Progenitor cell of endocrine pancreas (in vitro differentiated cells): ENCODE measurements around the gene NLN. TPM values are rescaled to one million over a fixed set of nuclear protein-coding genes. Genes with fewer than 3 reads are reported as not detected.

Experiments
- DNase-seq: peaks from one replicate; pipeline ENCODE4 v3.0.0; 2021; ENCODE audit warnings: low spot score; ENCODE audit not compliant: unreplicated experiment
- H3K27ac Mint-ChIP-seq: 2 replicates; pipeline ENCODE4 v1.8.0; 2021; ENCODE audit warnings: mild to moderate bottlenecking, moderate library complexity, mixed read lengths
- H3K27me3 Mint-ChIP-seq: 2 replicates; pipeline ENCODE4 v1.8.0; 2021; ENCODE audit warnings: mixed read lengths
- H3K36me3 Mint-ChIP-seq: 2 replicates; pipeline ENCODE4 v1.8.0; 2022; ENCODE audit warnings: mixed read lengths; ENCODE audit not compliant: insufficient read depth
- H3K4me1 Mint-ChIP-seq: 2 replicates; pipeline ENCODE4 v1.8.0; 2021; ENCODE audit warnings: low read depth, mixed read lengths
- H3K4me3 Mint-ChIP-seq: 2 replicates; pipeline ENCODE4 v1.8.0; 2021; ENCODE audit warnings: low read depth, mild to moderate bottlenecking, moderate library complexity, mixed read lengths
- H3K9me3 Mint-ChIP-seq: 2 replicates; pipeline ENCODE4 v1.8.0; 2021; ENCODE audit warnings: low read depth, mixed read lengths
- total RNA-seq: library from RNA; stranded (reverse); gene quantifications from 2 replicates; pipeline ENCODE4 v1.2.1, GENCODE V29; 2021
- TF ChIP-seq, protein P1 (sequence below): fragments of 200-600 bp; sonication (generic); IDR thresholded peaks from one replicate; pipeline ENCODE4 v1.5.0; 2021; ENCODE audit warnings: antibody characterized with exemption, mild to moderate bottlenecking; ENCODE audit not compliant: unreplicated experiment

NLN gene
- total RNA-seq, 1 donor from 2014 or later = 65.1 TPM

DNA sequence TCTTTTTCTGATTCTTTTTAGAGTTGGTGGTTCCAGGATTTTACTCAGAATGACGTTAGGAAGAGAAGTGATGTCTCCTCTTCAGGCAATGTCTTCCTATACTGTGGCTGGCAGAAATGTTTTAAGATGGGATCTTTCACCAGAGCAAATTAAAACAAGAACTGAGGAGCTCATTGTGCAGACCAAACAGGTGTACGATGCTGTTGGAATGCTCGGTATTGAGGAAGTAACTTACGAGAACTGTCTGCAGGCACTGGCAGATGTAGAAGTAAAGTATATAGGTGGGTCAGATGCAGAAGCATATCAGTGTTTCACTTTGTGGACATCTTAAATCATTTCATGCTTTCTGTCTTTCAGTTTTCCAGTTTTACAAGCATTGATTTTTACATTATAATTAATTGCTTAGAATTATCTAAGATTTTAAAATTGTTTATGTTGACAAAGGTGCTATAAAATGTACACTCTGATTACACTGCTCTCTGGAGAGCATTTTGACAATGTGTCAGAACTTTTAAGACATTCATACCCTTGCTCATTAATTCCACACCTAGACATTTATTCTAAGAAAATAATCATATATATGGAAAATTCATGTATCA, 36.6 kb downstream of the NLN start:
- H3K9me3 Mint-ChIP-seq = no peaks in the 10 kb centered on the region
- H3K27me3 Mint-ChIP-seq = no peaks in the 10 kb centered on the region
- H3K4me1 Mint-ChIP-seq = no peaks in the 10 kb centered on the region
- TF ChIP-seq, protein P1, sequence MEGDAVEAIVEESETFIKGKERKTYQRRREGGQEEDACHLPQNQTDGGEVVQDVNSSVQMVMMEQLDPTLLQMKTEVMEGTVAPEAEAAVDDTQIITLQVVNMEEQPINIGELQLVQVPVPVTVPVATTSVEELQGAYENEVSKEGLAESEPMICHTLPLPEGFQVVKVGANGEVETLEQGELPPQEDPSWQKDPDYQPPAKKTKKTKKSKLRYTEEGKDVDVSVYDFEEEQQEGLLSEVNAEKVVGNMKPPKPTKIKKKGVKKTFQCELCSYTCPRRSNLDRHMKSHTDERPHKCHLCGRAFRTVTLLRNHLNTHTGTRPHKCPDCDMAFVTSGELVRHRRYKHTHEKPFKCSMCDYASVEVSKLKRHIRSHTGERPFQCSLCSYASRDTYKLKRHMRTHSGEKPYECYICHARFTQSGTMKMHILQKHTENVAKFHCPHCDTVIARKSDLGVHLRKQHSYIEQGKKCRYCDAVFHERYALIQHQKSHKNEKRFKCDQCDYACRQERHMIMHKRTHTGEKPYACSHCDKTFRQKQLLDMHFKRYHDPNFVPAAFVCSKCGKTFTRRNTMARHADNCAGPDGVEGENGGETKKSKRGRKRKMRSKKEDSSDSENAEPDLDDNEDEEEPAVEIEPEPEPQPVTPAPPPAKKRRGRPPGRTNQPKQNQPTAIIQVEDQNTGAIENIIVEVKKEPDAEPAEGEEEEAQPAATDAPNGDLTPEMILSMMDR = no peak
- DNase-seq = no peak
- no peak overlapping the region for H3K4me3 Mint-ChIP-seq
- H3K27ac Mint-ChIP-seq = no peak overlapping the region
- H3K36me3 Mint-ChIP-seq = peaks cover 8% of the 10 kb centered on the region

DNA sequence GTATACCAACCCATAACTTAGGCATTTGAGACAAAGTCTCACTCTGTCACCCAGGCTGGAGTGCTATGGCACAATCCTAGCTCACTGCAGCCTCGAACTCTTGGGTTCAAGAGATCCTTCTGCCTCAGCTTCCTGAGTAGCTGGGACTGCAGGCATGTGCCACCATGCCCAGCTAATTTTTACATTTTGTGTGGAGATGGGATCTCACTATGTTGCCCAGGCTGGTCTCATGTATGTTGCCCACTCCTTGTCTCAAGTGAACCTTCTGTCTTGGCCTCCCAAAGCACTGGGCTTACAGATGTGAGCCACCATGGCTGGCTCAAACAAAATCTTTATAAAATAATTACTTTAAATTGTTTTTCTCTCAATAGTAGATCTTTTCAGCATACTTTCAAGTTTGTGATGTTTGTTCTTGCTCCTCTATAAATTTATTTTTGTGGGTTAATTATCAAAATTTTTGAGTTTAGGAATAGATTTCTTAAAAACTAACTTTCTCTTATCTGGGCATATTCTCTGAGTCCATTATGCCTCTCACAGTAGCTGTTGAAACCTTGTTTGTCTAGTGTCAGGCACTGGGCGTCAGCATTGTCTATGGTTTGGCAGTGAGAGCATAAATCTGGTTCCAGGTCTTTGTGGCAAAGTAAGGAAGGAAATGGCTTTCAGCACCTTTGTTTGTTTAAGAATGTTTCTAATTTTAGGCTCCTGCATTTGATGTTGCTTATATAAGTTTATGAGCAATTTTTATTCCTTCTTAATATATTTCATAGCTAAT, 38.7 kb downstream of the NLN start:
- Mint-ChIP-seq H3K36me3 (peaks cover 12% of the 10 kb centered on the region), H3K9me3 (no peaks in the 10 kb centered on the region), H3K27ac (no peak overlapping the region), H3K4me1 (no peaks in the 10 kb centered on the region), H3K27me3 (no peaks in the 10 kb centered on the region), H3K4me3 (no peak overlapping the region)
- TF ChIP-seq, protein P1 = no peak
- no peak for DNase-seq

DNA sequence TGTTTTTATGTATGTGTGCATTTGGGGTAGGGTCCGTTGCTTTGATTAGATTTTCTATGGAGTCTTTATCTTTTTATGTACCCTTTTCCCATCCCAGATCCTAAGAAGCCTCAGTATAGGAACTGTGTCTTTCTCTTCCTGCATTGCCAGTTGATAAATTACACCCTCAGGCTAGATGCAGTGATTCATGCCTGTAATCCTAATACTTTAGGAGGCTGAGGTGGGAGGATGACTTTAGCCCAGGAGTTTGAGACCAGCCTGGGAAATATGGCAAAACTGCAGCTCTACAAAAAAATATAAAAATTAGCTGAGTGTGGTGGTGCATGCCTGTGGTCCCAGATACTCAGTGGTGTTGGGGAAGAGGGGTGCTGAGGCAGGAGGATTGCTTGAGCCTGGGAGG, 40.2 kb downstream of the NLN start:
- no peaks in the 10 kb centered on the region for H3K27me3 Mint-ChIP-seq
- TF ChIP-seq, protein P1 = no peak
- H3K36me3 Mint-ChIP-seq = peaks cover 24% of the 10 kb centered on the region
- no peak overlapping the region for H3K27ac Mint-ChIP-seq
- no peak overlapping the region for H3K4me3 Mint-ChIP-seq
- DNase-seq = no peak
- no peaks in the 10 kb centered on the region for H3K4me1 Mint-ChIP-seq
- no peaks in the 10 kb centered on the region for H3K9me3 Mint-ChIP-seq

DNA sequence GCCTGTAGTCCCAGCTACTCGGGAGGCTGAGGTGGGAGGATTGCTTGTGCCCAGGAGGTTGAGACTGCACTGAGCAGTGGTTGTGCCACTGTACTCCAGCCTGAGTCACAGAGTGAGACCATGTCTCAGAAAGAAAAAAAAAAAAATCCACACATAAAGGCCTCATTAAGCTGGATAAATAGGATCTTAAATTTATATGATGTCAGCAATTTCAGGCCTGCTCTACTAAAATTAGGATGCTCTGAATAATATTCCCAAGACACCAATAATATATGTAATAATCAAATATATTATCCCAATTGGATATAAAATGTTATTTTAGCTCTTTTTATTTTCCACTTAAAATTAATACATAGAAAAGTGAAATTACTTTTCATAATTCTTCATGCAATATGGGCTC, 43.6 kb downstream of the NLN start:
- Mint-ChIP-seq H3K4me3 (no peak overlapping the region), H3K27ac (no peak overlapping the region), H3K36me3 (peaks cover 31% of the 10 kb centered on the region), H3K27me3 (no peaks in the 10 kb centered on the region), H3K9me3 (no peaks in the 10 kb centered on the region), H3K4me1 (no peaks in the 10 kb centered on the region)
- TF ChIP-seq, protein P1 = no peak
- no peak for DNase-seq

DNA sequence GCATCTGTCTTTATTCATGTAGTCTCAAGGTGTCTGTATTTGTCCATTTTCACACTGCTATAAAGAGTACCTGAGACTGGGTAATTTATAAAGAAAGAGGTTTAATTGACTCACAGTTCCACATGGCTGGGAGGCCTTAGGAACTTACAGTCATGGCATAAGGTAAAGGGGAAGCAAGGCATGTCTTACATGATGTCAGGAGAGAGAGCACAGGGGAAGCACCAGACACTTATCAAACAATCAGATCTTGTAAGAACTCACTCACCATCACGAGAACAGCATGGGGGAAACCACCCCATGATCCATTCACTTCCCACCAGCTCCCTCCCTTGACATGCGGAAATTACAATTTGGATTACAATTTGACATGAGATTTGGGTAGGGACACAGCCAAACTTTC, 44.2 kb downstream of the NLN start:
- Mint-ChIP-seq H3K27me3 (no peaks in the 10 kb centered on the region), H3K4me1 (no peaks in the 10 kb centered on the region), H3K9me3 (no peaks in the 10 kb centered on the region), H3K36me3 (peaks cover 29% of the 10 kb centered on the region), H3K27ac (no peak overlapping the region), H3K4me3 (no peak overlapping the region)
- DNase-seq = no peak
- TF ChIP-seq, protein P1 = no peak
